Measurements from ENCODE around the gene PRRC2C.
"Not testable (repeated sequence)": the region's sequence is repeated elsewhere in the genome, so short reads cannot be mapped to it uniquely, and the experiment has no call there.

- not testable (repeated sequence) for TF ChIP-seq CTCF (conservative IDR thresholded peaks at IDR 0.05; ENCODE audit: low read depth, low read length); EZH2phosphoT487 (IDR thresholded peaks at IDR 0.05; ENCODE audit: borderline replicate concordance, low read length)
Measured at GRCh38 chr1:171440201-171440600, 45.1 kb upstream of the PRRC2C start.

All from PC-3 (cell line).